ENCODE data around the gene GNA12. TPM values are rescaled to one million over a fixed set of nuclear protein-coding genes. Genes with fewer than 3 reads are reported as not detected.
"Not testable (repeated sequence)": the region's sequence is repeated elsewhere in the genome, so short reads cannot be mapped to it uniquely, and the experiment has no call there.

The GNA12 gene
- total RNA-seq, 3 donors from 2014 or later (not counting 1 experiment from before 2014, with no cell fraction given): 12.6 to 20.2 (median 19.5) TPM

DNA sequence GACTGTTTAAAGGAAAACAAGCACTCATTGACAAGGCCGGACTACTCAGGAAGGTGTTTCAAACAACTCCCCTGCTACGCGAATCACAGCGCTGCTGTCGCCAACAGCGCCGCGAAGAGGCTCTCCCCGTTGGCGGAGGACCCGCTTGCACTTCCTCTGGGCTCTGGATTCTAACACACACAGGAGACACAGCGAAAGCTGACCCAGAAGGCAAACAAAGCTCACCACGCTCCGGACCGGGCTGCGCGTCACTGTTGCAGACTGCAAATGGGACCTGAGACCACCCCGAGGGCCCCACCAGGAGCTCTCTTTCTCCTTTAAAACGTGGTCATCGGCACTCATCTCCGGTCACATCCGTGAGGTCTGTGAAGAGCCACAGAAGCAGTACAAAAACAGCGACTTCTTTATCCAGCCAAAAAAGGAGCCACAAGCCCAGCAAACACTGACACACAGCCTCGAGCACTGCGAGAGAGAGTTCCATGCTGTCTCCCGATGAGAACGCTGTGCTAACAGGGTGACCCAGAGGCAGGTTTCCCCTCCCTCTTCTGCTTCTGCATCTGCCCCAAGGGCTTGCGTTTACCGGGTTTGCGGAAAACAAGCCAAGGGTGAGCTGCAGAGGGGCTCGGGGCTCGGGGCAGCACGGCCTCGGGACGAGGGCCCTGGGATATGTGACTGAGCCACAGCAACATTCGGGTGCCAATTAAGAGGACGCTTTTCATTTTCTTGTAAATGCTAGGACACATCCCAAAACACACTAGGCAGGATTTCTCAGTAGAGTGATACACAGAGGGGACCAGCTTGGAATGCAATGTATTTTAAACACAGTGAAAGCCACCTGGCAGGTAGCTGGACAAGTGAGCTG, 114.8 kb downstream of the GNA12 start:
- intact Hi-C loops (cut with micrococcal nuclease): no loop called here
- H3K36me3 Mint-ChIP-seq: peaks cover 6% of the 10 kb centered on the region

GRCh38 chr7:2728316-2729030, 115.6 kb downstream of the GNA12 start:
- DNase-seq: no peak
- no peak for TF ChIP-seq CTCF (IDR thresholded peaks at IDR 0.05)
- intact Hi-C loops (cut with micrococcal nuclease): no loop called here
- Histone ChIP-seq H3K36me3 (ENCODE audit: control insufficient read depth, insufficient read depth, low read length) (peaks cover 13% of the 10 kb centered on the region), H3K27me3 (ENCODE audit: control insufficient read depth, insufficient read depth, low read length) (no peaks in the 10 kb centered on the region), H3K27ac (ENCODE audit: low read length) (no peak overlapping the region), H3K4me1 (ENCODE audit: control insufficient read depth, insufficient read depth, low read length) (peaks cover 2% of the 10 kb centered on the region), H3K9me3 (ENCODE audit: control insufficient read depth, insufficient read depth, low read length) (no peaks in the 10 kb centered on the region), H3K4me3 (ENCODE audit: low read length) (no peak overlapping the region)
- Mint-ChIP-seq H3K4me1 (peaks cover 0 to 9% of the 10 kb centered on the region in 2 donors), H3K27me3 (ENCODE audit: low read depth in 2 of 2) (no peaks in the 10 kb centered on the region), H3K27ac (no peak overlapping the region), H3K9me3 (no peaks in the 10 kb centered on the region), H3K4me3 (no peak overlapping the region), H3K36me3 (peaks cover 6% of the 10 kb centered on the region)
- ATAC-seq: no peak
- WGBS (ENCODE audit: insufficient coverage): 80% methylated on average over 13 of the region's 15 CpGs

More for the DNA sequence above, 114.8 kb downstream of the GNA12 start:
- Histone ChIP-seq H3K36me3 (ENCODE audit: control insufficient read depth, insufficient read depth, low read length) (peaks cover 13% of the 10 kb centered on the region), H3K27me3 (ENCODE audit: control insufficient read depth, insufficient read depth, low read length) (no peaks in the 10 kb centered on the region), H3K9me3 (ENCODE audit: control insufficient read depth, insufficient read depth, low read length) (no peaks in the 10 kb centered on the region), H3K4me3 (ENCODE audit: low read length) (no peak overlapping the region), H3K27ac (ENCODE audit: low read length) (no peak overlapping the region), H3K4me1 (ENCODE audit: control insufficient read depth, insufficient read depth, low read length) (peaks cover 6% of the 10 kb centered on the region)
- Mint-ChIP-seq H3K4me3 (no peak overlapping the region), H3K27ac (no peak overlapping the region), H3K9me3 (no peaks in the 10 kb centered on the region), H3K27me3 (ENCODE audit: low read depth in 2 of 2) (peaks cover 2 to 5% of the 10 kb centered on the region in 2 donors), H3K4me1 (peaks cover 6 to 15% of the 10 kb centered on the region in 2 donors)
- ATAC-seq (no peak), DNase-seq (no peak)
- 92% methylated on average over 37 of the region's 37 CpGs for WGBS (ENCODE audit: insufficient coverage)
- TF ChIP-seq CTCF (IDR thresholded peaks at IDR 0.05): no peak

- H3K27ac Mint-ChIP-seq; H3K27me3 Mint-ChIP-seq (ENCODE audit: low read depth in 2 of 2); H3K4me1 Mint-ChIP-seq; H3K4me1 ChIP-seq (ENCODE audit: control insufficient read depth, insufficient read depth, low read length); H3K4me3 Mint-ChIP-seq; H3K36me3 Mint-ChIP-seq; H3K9me3 Mint-ChIP-seq; intact Hi-C loops (cut with micrococcal nuclease); ATAC-seq; DNase-seq; H3K27me3 ChIP-seq (ENCODE audit: control insufficient read depth, insufficient read depth, low read length); H3K4me3 ChIP-seq (ENCODE audit: low read length); H3K27ac ChIP-seq (ENCODE audit: low read length); H3K9me3 ChIP-seq (ENCODE audit: control insufficient read depth, insufficient read depth, low read length): not testable (repeated sequence)
- WGBS (ENCODE audit: insufficient coverage): 84% methylated on average over 13 of the region's 13 CpGs
- H3K36me3 ChIP-seq (ENCODE audit: control insufficient read depth, insufficient read depth, low read length): peaks cover 13% of the 10 kb centered on the region
These were observed 116.9 kb downstream of the GNA12 start for GRCh38 chr7:2727206-2727605.

DNA sequence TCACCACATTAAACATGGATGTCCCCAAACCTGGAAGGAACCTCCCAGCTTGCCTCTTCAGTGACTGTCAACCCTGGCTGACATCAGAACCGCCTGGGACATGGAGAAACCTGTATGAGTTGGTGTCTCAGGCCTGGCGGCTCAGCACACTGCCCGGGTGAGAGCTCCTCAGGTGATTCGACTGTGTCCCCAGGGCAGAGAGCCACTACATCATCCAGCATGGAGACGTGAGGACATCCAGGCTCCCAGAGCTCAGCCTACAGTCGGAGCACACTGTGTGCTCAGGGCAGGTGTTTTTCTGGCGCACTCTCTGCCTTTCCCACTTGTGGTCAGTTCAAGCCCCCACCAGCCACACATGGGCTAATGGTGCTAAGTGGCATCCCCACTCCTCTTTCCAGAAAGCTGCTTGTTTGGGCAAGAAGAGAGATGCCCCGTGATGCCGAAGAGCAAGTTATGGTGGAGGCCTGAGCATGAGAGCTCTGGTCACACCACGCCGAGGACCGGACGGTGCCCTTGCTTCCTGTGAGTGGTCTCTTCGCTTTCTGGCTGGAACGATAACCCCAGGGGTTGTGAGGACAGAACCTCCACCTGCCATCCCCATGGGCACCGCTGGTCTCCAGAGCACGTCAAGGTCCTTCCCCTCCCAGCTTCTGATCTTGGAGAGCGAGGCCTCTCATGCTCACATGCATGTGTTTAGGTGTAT, 117.6 kb downstream of the GNA12 start:
- H3K27me3 ChIP-seq (ENCODE audit: control insufficient read depth, insufficient read depth, low read length): no peaks in the 10 kb centered on the region
- peaks cover 1% of the 10 kb centered on the region for H3K4me1 ChIP-seq (ENCODE audit: control insufficient read depth, insufficient read depth, low read length)
- no peak for TF ChIP-seq CTCF (IDR thresholded peaks at IDR 0.05)
- ATAC-seq (no peak), DNase-seq (no peak)
- WGBS (ENCODE audit: insufficient coverage): 87% methylated on average over 17 of the region's 18 CpGs
- H3K27ac Mint-ChIP-seq: no peak overlapping the region
- no peaks in the 10 kb centered on the region for H3K9me3 Mint-ChIP-seq
- no peak overlapping the region for H3K27ac ChIP-seq (ENCODE audit: low read length)
- H3K36me3 ChIP-seq (ENCODE audit: control insufficient read depth, insufficient read depth, low read length): peaks cover 13% of the 10 kb centered on the region
- intact Hi-C loops (cut with micrococcal nuclease): no loop called here
- H3K9me3 ChIP-seq (ENCODE audit: control insufficient read depth, insufficient read depth, low read length): no peaks in the 10 kb centered on the region
- peaks cover 6% of the 10 kb centered on the region for H3K36me3 Mint-ChIP-seq
- peaks cover 0 to 2% of the 10 kb centered on the region in 2 donors for H3K4me1 Mint-ChIP-seq
- no peak overlapping the region for H3K4me3 ChIP-seq (ENCODE audit: low read length)
- no peaks in the 10 kb centered on the region for H3K27me3 Mint-ChIP-seq (ENCODE audit: low read depth in 2 of 2)
- no peak overlapping the region for H3K4me3 Mint-ChIP-seq

Data from natural killer cell (primary cell).